HepG2 (cell line): ENCODE results near the gene PCTP. TPM values are rescaled to one million over a fixed set of nuclear protein-coding genes. Genes with fewer than 3 reads are reported as not detected.
A peak's percentile ranks its signal among the peaks of the same experiment; 100 is the strongest.

Source experiments
- AGO2 ChIP-seq: fragments of 200-400 bp; formaldehyde crosslinking; optimal IDR thresholded peaks from 2 replicates; pipeline ENCODE3; 2017; ENCODE audit warnings: mild to moderate bottlenecking, low read depth, low read length, moderate library complexity
- ATF7-NPFF ChIP-seq: sonication (generic); formaldehyde crosslinking; IDR thresholded peaks from 2 replicates; pipeline ENCODE4 v1.8.1; 2023; ENCODE audit warnings: mild to moderate bottlenecking, low read depth, missing genetic modification reagents, moderate library complexity
- CEBPB ChIP-seq: IDR thresholded peaks from 2 replicates; pipeline ENCODE4 v1.6.1; 2011; ENCODE audit warnings: low read depth, low read length, improper control_type of control experiment, borderline replicate concordance
- CHD4 ChIP-seq: fragments of 200-600 bp; sonication (generic); IDR thresholded peaks from 2 replicates; pipeline ENCODE4 v1.7.0; 2017; ENCODE audit warnings: mild to moderate bottlenecking, low read length, borderline replicate concordance
- DNMT1 ChIP-seq: sonication (generic); formaldehyde crosslinking; IDR thresholded peaks from 2 replicates; pipeline ENCODE4 v1.5.1; 2020; ENCODE audit warnings: mild to moderate bottlenecking, missing genetic modification reagents
- FIP1L1 ChIP-seq: fragments of 200-400 bp; formaldehyde crosslinking; IDR thresholded peaks from 2 replicates; pipeline ENCODE4 v1.6.1; 2018; ENCODE audit warnings: low read depth, mild to moderate bottlenecking, low read length, moderate library complexity, borderline replicate concordance; ENCODE audit not compliant: insufficient read depth
- GFI1 ChIP-seq: sonication (generic); formaldehyde crosslinking; IDR thresholded peaks from 2 replicates; pipeline ENCODE4 v1.5.0; 2020; ENCODE audit warnings: missing genetic modification reagents, mild to moderate bottlenecking, borderline replicate concordance
- RARA ChIP-seq: IDR thresholded peaks from 2 replicates; pipeline ENCODE4 v1.6.1; 2016; ENCODE audit warnings: missing genetic modification reagents, missing compliant biosample characterization
- SIN3B ChIP-seq: fragments of 150-350 bp; IDR thresholded peaks from 2 replicates; pipeline ENCODE4 v1.6.1; 2014; ENCODE audit warnings: low read length
- SMARCE1 ChIP-seq: fragments of 450-650 bp; IDR thresholded peaks from 2 replicates; pipeline ENCODE4 v1.6.1; 2017; ENCODE audit warnings: borderline replicate concordance
- SRSF4 ChIP-seq: fragments of 200-400 bp; formaldehyde crosslinking; IDR thresholded peaks from one replicate; pipeline ENCODE4 v1.6.1; 2018; ENCODE audit warnings: mild to moderate bottlenecking, low read depth, low read length, moderate library complexity; ENCODE audit not compliant: poor library complexity, severe bottlenecking
- SRSF9 ChIP-seq: fragments of 200-400 bp; formaldehyde crosslinking; IDR thresholded peaks from 2 replicates; pipeline ENCODE4 v1.6.1; 2018; ENCODE audit warnings: borderline replicate concordance, mild to moderate bottlenecking, low read depth, low read length; ENCODE audit not compliant: insufficient read depth, poor library complexity, severe bottlenecking
- ZNF331 ChIP-seq: sonication (generic); formaldehyde crosslinking; IDR thresholded peaks from 2 replicates; pipeline ENCODE4 v1.4.0; 2020; ENCODE audit warnings: missing genetic modification reagents
- ZNF589 ChIP-seq: sonication (generic); formaldehyde crosslinking; conservative IDR thresholded peaks from 2 replicates; pipeline ENCODE4 v1.8.0; 2022; ENCODE audit warnings: mild to moderate bottlenecking, moderate library complexity, missing genetic modification reagents
- ZNF777 ChIP-seq: sonication (generic); formaldehyde crosslinking; IDR thresholded peaks from 2 replicates; pipeline ENCODE4 v1.4.0; 2020; ENCODE audit warnings: missing genetic modification reagents
- ZNF790 ChIP-seq: sonication (generic); formaldehyde crosslinking; IDR thresholded peaks from 2 replicates; pipeline ENCODE4 v1.8.0; 2022; ENCODE audit warnings: missing genetic modification reagents, mild to moderate bottlenecking, borderline replicate concordance
- polyA plus RNA-seq, 8 experiments: library from polyadenylated mRNA; depleted of rRNA in 3 of 8; stranded (reverse) in 7 of 8; unstranded in 1 of 8; fragments of >200 nt; fragmentation: Illumina TruSeq in 4 of 8; extraction: Trizol in 4 of 8; gene quantifications; 2 replicates each; pipeline versions ENCODE4 v1.2.1 to v1.2.3, GENCODE V29; 2011 to 2016; ENCODE audit warnings: low read depth in 4 of 8, missing spikeins in 1 of 8, mixed read lengths in 1 of 8; ENCODE audit not compliant: insufficient read depth in 1 of 8
- total RNA-seq, 5 experiments: library from RNA; depleted of rRNA; stranded (reverse); fragments of >200 nt; fragmentation: Illumina TruSeq; extraction: Trizol; gene quantifications; 2 replicates each; pipeline ENCODE4 v1.2.3, GENCODE V29; 2016; ENCODE audit warnings: low read depth in 1 of 5
- TF ChIP-seq, protein P1 (sequence below): fragments of 450-650 bp; IDR thresholded peaks from 2 replicates; pipeline ENCODE4 v1.6.1; 2017; ENCODE audit warnings: mild to moderate bottlenecking
- TF ChIP-seq, protein P2 (sequence below): IDR thresholded peaks from 2 replicates; pipeline ENCODE4 v1.6.1; 2016
- TF ChIP-seq, protein P3 (sequence below): sonication (generic); formaldehyde crosslinking; IDR thresholded peaks from 2 replicates; pipeline ENCODE4 v1.8.0; 2022; ENCODE audit warnings: mild to moderate bottlenecking, missing genetic modification reagents, moderate library complexity
- TF ChIP-seq, protein P4 (sequence below): sonication (generic); formaldehyde crosslinking; IDR thresholded peaks from 2 replicates; pipeline ENCODE4 v1.4.0; 2020; ENCODE audit warnings: low read depth, mild to moderate bottlenecking, missing genetic modification reagents
- TF ChIP-seq, protein P5 (sequence below): sonication (generic); formaldehyde crosslinking; IDR thresholded peaks from 2 replicates; pipeline ENCODE4 v1.5.0; 2020; ENCODE audit warnings: missing genetic modification reagents
- TF ChIP-seq, protein P6 (sequence below): sonication (generic); formaldehyde crosslinking; IDR thresholded peaks from 2 replicates; pipeline ENCODE4 v1.5.1; 2020; ENCODE audit warnings: missing genetic modification reagents, mild to moderate bottlenecking, borderline replicate concordance

The PCTP gene
- total and polyA plus RNA-seq, 2 of the 13 experiments (the other 11 are each of a cell fraction or from before 2014, with no cell fraction given): 37.1 to 50.7 TPM

DNA sequence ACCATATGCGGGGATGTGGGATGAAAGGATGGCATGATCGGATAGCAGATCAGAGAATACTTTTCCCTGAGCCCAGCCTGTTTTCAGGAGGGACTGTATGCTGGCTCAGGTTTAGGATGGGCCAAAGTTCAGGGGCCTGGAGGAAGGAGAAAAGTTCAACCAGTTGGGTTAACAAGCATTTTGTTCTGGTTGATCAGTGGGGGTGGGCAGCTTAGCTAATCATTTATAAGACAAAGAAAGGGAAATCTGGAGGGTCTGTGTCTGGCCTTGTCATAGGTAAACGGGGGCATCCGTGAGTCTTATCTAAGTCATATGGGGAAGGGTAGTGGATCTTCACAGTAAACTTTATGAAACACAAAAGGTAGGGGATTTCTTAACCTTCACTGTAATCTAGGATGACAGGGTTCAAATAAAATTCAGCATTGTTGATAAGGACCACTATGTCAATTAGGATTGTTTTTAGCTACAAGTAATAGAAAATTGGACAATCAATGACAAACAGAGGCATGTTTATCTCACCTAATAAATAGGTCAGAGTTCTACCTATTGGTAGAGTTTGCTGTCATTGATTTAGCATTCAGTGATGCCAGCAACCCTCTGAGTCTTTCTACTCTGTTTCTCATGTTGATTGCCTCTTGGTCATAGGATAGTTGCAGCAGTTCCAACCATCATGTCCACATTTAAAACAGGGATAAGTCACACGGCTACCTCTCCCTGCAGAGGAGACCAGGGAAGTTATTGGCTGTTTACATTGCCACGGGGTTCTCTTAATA is 11.4 kb downstream of the PCTP start (continued):
- TF ChIP-seq, protein P1, sequence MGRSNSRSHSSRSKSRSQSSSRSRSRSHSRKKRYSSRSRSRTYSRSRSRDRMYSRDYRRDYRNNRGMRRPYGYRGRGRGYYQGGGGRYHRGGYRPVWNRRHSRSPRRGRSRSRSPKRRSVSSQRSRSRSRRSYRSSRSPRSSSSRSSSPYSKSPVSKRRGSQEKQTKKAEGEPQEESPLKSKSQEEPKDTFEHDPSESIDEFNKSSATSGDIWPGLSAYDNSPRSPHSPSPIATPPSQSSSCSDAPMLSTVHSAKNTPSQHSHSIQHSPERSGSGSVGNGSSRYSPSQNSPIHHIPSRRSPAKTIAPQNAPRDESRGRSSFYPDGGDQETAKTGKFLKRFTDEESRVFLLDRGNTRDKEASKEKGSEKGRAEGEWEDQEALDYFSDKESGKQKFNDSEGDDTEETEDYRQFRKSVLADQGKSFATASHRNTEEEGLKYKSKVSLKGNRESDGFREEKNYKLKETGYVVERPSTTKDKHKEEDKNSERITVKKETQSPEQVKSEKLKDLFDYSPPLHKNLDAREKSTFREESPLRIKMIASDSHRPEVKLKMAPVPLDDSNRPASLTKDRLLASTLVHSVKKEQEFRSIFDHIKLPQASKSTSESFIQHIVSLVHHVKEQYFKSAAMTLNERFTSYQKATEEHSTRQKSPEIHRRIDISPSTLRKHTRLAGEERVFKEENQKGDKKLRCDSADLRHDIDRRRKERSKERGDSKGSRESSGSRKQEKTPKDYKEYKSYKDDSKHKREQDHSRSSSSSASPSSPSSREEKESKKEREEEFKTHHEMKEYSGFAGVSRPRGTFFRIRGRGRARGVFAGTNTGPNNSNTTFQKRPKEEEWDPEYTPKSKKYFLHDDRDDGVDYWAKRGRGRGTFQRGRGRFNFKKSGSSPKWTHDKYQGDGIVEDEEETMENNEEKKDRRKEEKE: no peak
- TF ChIP-seq GFI1 (CRISPR knock-in tag): peak; percentile 49; the same call in 1 of the 2 replicates
- TF ChIP-seq, protein P2, sequence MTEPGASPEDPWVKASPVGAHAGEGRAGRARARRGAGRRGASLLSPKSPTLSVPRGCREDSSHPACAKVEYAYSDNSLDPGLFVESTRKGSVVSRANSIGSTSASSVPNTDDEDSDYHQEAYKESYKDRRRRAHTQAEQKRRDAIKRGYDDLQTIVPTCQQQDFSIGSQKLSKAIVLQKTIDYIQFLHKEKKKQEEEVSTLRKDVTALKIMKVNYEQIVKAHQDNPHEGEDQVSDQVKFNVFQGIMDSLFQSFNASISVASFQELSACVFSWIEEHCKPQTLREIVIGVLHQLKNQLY (CRISPR knock-in tag): no peak
- no peak for TF ChIP-seq SRSF4
- no peak for TF ChIP-seq SIN3B
- TF ChIP-seq, protein P3, sequence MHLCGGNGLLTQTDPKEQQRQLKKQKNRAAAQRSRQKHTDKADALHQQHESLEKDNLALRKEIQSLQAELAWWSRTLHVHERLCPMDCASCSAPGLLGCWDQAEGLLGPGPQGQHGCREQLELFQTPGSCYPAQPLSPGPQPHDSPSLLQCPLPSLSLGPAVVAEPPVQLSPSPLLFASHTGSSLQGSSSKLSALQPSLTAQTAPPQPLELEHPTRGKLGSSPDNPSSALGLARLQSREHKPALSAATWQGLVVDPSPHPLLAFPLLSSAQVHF (CRISPR knock-in tag): no peak
- TF ChIP-seq, protein P4, sequence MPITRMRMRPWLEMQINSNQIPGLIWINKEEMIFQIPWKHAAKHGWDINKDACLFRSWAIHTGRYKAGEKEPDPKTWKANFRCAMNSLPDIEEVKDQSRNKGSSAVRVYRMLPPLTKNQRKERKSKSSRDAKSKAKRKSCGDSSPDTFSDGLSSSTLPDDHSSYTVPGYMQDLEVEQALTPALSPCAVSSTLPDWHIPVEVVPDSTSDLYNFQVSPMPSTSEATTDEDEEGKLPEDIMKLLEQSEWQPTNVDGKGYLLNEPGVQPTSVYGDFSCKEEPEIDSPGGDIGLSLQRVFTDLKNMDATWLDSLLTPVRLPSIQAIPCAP: no peak
- peak; percentile 55; the same call in 1 of the 2 replicates for TF ChIP-seq CHD4
- peak; percentile 73; the same call in 1 of the 2 replicates for TF ChIP-seq ZNF331
- no peak for TF ChIP-seq SRSF9
- TF ChIP-seq FIP1L1: no peak
- TF ChIP-seq, protein P5, sequence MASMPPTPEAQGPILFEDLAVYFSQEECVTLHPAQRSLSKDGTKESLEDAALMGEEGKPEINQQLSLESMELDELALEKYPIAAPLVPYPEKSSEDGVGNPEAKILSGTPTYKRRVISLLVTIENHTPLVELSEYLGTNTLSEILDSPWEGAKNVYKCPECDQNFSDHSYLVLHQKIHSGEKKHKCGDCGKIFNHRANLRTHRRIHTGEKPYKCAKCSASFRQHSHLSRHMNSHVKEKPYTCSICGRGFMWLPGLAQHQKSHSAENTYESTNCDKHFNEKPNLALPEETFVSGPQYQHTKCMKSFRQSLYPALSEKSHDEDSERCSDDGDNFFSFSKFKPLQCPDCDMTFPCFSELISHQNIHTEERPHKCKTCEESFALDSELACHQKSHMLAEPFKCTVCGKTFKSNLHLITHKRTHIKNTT (CRISPR knock-in tag): no peak
- no peak for TF ChIP-seq ZNF777 (CRISPR knock-in tag)
- TF ChIP-seq AGO2: no peak
- TF ChIP-seq, protein P6, sequence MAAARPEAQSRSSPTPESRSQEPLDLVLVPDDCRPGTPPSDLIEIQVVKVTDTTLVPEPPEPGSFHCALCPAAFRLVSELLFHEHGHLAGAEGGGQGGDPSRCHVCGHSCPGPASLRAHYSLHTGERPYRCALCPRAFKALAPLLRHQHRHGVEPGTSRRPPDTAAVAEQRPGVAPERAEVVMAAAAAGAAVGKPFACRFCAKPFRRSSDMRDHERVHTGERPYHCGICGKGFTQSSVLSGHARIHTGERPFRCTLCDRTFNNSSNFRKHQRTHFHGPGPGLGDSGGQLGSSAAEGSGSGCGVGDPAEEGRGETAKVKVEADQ (CRISPR knock-in tag): no peak
- TF ChIP-seq ZNF790 (CRISPR knock-in tag): no peak
- TF ChIP-seq DNMT1: no peak
- TF ChIP-seq CEBPB: no peak
- TF ChIP-seq RARA (CRISPR knock-in tag): peak; percentile 80
- TF ChIP-seq ZNF589: no peak
- TF ChIP-seq ATF7-NPFF (CRISPR knock-in tag): no peak
- no peak for TF ChIP-seq SMARCE1
